GM21360 (cell line): Measurements from ENCODE around the gene RIN3.
"Not testable (repeated sequence)": the region's sequence is repeated elsewhere in the genome, so short reads cannot be mapped to it uniquely, and the experiment has no call there.

Experiments
- ATAC-seq: cut with Tn5 transposase; IDR thresholded peaks from one replicate; pipeline ENCODE4 v1.9.1; 2021; ENCODE audit warnings: mild to moderate bottlenecking, moderate library complexity; ENCODE audit not compliant: unreplicated experiment

The RIN3 gene

DNA sequence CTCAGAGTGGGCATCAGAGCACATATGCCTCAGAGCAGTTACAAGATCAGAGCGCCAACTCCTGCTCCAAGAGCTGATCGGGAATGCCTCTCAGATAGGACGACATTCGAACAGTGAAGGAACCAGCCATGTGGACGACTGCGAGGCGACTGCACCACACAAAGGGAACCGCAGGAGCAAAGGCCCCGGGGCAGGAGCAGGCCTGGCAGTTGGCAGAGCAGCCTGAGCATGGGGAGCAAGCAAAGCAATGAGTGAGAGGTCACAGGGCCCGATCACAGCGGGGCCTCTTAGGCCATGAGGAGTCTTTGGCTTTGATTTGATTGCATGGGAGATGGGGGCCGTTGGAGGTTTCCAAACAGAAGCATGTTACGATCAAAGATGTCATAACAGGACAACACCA, 144.6 kb downstream of the RIN3 start:
- ATAC-seq, result no peak

DNA sequence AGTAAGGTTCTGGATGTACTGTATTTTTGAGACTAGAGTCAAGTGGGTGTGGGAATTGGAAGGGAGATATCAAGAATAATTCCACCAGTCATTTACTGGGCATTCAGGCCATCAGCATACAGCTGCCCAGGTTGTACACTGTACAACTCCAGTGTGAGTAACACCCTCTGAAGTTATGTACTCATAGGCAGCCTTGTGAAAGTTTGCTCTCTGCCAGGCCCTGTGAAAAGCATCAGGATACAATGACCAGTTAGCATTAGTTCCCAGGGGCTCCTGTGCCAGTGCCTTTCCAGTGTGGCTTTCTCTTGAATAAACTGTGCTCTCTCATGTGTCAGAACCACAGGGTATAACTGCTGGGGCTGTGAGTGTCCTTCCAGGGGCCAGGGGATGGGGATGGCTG, 145.1 kb downstream of the RIN3 start:
- ATAC-seq, result no peak

DNA sequence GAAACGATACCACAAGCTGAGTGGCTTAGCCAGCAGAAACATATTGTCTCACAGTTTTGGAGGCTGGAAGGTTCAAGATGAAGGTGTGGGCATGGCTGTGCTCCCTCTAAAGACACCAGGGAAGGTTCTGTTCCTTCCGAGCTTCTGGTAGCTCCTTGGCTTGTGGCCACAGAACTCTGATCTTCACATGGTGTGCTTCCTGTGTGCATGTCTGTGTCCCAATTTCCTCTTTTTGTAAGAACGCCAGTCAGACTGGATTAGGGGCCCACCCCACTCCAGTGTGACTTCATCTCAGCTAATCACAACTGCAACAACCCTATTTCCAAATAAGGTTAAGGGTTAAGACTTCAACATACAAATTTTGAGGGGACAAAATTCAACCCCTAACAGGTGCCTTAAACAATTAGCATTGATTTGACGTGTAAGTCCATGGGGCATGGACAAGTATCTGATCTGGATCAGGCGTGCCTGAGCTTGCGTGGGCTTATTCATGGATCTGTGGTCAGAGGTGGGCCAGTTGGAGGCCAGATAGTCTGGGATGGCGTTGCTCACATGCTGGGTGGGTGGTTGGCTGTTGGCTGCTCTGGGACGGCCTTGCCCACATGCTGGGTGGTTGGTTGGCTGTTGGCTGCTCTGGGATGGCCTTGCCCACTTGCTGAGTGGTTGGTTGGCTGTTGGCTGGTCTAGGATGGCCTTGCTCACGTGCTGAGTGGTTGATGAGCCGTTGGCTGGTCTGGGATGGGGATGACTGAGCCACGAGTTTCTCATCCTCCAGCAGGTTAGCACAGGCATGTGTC, 146.4 kb downstream of the RIN3 start:
- ATAC-seq, result no peak

DNA sequence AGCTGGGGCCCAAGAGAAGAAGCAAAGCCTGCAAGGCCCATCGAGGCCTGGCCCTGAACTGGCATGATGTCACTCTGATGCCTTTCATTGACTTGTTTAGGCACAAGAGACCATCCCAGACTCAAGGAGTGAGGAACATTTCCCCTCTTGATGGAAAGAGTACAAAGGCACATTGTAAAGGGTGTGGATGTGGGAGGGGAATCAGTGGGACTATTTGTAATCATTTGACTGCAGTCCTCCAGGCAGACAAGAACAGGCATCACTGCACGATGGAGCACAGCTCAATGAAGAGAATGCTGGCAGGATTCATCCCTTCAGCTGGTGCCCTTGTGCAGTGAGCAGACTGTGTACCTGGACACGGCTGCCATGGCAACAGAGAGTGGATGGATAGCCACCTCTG, 147.0 kb downstream of the RIN3 start:
- ATAC-seq, result no peak

DNA sequence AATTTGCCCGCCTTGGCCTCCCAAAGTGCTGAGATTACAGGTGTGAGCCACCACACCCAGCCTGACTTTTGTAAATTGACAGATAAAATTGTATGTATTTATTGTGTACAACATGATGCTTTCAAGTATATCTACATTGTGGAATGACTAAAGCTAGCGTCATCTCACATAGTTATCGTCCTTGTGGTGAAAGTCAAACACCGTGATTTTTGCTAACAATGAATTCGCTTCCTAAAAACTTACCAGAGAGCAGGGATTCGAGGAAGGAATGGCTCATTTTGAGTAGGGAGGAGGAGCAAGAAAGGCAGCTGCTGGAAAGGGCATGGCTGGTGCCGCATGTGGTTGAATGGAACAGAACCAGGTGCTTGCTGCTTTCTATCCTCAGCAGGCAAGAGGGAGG, 149.5 kb downstream of the RIN3 start:
- no peak for ATAC-seq

DNA sequence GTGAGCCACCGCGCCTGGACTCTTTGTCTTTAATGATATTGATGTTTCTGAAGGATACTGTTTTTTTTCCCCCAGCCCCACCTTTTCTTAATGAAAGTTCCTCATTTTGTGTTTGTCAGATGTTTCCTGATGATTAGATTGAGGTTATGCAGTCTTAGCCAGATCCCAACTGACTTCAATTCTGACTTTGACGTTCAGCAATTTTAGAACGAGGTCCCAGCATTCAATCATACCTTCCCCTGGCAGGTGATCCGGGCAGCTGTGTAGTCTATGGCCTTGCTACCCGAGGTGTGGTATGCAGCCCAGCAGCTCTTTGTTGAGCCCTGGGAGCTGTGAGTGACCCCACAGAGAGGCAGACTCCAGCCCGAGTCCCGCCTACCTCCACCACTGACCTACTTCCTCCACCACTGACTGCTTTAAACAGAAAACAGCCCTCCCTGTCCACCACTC, 152.1 kb downstream of the RIN3 start:
- no peak for ATAC-seq

DNA sequence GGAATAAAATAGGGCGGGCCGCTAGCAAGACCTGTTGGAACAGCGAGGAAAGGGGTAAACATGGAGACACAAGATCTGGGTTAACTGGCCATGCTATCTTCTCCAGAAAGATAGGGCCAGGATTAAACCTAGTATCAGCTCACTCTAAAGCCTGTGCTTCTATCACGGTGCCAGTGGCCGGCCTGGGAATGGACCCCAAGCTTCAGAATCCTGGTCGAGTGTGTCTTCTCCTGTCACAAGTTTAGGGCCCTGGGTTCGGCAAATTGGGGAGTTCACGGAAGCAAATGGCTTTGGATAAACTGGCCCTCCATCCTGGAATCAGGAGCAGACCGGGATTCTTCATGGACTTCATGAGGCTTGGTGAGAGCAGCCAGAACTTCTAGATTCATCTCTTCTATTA, 152.7 kb downstream of the RIN3 start:
- ATAC-seq, result no peak

DNA sequence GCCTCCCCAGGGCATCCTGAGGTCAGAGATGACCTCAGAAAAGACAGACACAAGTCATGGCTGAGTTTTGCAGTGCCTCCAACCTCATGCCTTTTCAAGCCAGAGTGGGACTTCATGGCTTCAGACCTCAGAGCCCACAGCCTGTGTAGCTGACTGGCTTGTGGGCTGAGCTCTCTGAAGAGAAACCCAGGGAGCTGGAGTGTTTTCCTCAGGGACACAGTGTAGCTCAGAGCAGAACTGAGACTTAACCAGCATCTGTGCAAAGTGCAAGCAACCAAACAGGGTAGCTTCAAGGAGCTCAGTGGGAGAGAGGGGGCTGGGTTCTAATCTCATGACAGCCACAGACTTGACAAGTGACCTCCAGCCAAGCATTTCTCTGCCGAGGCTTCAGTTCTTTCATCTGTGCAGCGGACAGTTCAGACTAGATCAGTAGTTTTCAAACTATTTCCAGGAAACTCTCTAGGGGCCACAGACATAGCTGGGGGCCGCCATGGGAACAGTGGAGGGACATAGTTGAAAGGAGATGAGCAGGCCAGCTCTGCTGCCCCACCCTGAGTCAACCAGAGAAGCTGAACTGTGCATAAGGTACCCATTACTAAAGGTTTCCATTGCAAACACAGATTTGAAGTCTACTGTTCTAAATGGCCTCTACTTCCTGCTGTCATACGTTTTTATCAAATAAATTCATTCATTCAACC, 154.8 kb downstream of the RIN3 start:
- no peak for ATAC-seq

DNA sequence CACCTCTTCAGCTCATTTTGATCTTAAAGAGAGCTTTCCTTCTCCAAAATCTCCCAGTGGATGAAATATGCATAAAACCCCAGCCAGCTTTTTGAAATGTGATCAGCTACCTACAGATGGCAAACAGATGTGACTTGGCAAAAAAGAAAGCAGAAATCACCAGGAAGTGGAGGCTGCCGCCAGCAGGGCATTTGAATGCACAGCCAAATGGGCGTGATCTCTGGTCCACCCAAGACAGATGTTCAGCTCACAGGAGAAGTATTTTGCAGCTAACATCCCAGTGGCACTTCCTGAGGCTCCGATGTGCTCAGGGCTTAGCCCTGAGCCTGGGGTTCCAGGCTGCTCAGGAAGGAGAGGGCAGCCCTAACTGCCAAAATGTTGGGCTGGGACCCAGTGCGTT, 156.6 kb downstream of the RIN3 start:
- ATAC-seq, result no peak

DNA sequence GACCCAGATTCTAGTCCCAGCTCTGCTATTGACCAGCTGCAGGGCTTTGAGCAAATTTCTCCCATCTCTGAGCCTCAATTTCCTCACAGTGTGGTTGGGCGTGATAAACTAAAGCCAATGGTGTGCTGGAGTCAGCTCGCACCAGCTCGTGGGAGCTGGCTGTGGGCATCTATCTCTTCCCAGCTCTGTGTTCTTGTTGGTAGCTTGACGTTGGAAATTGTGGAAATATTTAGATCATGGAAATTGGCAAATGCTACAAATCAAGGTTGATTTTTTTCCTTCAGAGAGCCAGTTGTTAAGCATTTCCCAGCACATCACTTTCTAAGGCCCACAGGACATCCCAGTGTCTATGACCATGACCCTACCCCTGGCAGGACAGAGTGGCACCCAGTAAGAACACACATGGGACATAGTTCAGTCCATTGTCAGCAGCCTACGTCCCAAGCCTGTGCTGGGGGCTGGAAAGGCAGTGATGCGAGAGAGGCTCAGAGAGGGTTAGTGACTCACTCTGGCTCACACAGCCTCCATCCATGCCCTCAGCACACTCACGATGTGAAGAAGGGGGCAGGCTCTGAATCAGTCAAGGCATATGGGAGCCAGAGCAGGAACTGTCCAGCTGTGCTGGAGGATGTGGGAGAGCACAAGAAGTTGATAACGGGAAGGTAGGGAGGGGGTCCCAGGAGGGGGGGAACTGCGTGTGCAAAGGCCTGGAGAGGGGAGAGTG, 157.2 kb downstream of the RIN3 start:
- no peak for ATAC-seq

DNA sequence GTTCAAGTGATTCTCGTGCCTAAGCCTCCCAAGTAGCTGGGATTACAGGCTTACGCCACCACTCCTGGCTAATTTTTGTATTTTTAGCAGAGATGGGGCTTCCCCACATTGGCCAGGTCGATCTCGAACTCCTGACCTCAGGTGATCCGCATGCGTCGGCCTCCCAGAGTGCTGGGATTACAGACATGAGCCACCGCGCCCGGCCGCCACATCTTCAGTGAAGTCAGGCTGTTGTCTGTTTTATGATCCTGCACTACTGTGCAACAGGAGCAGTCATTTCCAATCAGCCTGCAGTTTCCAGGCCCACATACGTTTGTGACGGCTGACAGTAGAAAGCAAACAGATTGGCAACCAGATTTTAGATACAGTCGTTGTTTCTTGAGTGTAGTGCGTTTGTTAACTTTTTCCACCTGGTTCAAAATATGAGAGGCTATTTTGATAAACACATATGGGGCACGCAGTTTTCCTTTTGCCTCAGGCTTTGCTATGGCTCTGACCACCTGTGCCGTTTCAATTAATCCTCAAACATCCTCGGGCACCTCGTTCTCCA, 160.1 kb downstream of the RIN3 start:
- no peak for ATAC-seq

DNA sequence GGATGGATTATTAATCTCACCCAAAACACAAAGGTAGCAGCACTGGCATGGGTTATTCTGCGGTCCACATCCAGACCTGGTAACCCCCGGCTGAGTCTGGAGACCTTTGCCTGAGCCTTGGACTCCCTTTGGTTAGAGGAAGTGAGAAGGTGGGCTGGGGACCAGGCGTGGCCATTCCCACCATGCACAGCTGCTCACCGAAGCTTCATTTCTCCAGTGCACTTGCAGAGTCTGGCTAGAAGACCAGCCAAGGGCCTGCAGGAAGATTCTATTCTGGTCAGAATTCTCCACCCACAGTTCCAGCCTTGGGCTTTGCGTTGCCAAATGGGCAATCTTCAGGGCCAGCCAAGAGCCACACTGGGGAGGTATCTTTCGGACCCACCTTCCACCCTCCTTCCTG, 161.8 kb downstream of the RIN3 start:
- ATAC-seq, result no peak

DNA sequence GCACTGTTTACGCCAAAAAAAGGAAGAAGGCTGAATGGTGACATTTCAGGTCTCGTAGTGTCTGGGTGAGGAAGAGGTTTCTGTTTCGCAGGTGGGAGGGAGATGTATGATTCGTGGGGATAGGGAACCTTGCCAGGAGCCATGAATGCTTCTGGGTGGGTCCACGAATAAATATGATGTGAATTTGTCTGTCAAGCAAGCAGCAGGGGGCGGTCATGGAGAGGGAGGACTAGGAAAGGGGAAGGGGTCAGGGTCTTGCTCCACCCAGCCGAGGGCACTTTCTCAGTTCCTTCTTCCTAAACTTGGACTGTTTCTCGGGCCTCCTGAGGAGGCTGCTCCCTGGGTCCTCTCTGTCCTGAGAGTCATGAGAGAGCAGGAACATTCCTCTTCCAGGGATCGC, 162.4 kb downstream of the RIN3 start:
- no peak for ATAC-seq

DNA sequence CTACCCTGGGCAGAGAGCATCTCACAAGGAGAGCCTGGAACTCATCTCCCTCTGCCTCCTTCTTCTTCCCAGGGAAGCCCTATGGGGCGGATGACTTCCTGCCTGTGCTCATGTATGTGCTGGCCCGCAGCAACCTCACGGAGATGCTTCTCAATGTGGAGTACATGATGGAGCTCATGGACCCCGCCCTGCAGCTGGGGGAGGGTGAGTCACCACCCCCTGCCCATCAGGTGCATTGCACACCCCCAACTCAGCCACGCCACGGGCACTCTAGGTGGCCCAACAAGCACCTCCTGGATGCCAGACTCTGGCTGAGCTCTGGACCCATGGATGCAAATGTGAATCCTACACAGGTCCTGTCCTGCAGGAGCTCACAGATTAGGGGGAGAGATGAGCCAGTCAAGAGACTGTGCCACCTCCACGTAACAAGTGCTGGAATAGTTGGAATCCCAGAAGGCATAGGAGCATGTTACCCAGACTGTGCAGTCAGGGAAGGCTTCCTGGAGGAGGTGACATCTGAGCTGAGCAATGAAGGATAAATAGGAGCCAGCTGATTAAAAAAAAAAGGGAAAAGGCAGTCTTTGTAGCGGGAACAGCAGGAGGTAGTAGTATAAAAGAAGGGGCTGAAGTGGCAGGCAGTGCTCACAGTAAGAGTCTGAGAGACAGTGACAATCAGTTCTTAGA, 163.0 kb downstream of the RIN3 start:
- ATAC-seq, result no peak

DNA sequence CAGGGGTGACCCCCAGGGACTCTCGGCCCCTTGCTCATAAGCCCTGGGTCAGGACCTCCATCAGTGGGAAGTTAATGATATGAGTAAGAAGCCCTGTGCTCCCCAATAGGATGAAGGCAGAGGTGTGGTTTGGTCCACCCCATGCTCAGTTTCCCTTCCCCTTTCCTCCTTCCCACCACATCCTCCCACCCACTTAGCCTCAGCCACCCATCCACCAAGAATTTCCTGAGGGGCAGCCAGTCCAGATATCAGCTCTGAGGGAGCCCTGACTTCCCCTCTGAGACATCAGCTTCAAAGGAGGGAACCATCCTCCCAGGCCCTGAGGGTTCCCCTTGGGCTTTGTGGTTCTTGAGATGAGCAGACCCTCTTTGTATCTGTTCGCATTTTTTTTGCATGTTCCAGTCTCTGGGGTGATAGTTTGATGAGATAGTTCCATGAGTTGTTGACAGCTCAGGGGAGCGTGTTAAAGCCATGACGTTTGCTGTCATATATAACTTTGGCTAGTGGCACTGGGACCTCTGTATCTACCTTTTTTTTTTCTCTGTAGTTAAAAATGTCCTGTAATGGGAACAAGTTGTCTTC, 163.6 kb downstream of the RIN3 start:
- peak; percentile 77 for ATAC-seq

DNA sequence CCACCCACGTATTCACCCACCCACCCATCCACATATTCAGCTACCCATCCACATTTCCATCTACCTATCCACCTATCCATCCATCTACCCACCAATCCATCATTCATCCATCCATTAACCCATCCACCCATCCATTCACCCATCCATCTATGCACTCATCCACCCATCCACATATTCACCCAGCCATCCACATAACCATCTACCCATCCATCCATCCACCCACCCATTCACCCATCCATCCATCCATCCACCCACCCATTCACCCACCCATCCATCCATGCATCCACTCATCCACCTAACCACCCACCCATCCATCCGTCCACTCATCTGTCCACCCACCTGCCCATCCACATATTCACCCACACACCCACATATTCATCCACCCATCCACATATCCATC, 164.4 kb downstream of the RIN3 start:
- ATAC-seq, result no peak

DNA sequence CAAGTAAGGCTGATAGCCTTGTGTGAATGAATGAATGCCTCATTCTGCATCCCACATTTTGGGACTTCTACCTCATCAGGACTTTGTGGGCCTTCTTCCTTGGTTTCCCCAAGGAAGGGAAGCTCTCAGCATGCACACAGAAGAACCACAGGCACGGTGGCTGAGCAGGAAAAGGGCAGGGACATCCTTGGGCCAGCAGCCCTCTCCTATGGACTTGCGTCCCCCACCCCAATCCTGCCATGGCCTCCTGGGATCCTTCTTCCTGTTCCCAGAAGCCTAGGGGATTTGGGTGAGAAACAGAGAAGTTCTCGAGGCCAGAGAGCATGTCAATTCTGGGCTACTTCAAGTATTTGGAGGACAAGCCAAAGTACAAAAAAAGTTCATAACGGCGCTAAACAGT, 165.2 kb downstream of the RIN3 start:
- no peak for ATAC-seq

DNA sequence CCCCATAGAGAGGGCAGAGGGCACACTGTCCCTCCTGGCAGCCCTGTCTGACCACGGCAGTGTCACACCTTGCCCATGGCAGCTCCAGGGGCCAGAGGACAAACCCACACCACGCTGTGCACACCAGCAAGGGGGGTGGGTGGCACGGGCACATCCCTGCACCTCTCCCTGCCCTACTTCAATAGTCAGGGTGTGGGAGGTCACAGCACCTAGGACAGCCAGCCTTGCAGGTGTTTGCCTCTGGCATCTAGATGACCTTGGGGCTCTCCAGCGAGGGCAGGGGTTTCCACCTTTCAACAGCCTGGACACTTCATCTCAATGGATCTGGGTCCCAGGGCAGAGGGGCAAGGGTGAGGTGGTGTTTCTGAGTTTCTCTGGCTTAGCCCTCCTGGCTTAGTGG, 165.7 kb downstream of the RIN3 start:
- ATAC-seq, result no peak

DNA sequence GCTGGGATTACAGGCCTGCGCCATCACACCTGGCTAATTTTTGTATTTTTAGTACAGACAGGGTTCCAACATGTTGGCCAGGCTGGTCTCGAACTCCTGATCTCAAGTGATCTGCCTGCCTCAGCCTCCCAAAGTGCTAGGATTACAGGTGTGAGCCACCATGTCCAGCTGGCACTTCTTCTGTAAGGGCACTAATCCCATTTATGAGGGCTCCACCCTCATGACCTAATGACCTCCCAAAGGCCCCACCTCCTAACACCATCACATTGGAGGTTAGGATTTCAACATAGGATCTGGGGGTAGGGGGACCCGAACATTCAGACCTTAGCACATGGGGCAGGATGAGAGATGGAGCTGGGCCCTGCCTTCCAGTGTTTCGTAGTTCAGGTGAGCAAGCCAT, 166.7 kb downstream of the RIN3 start:
- ATAC-seq, result not testable (repeated sequence)

DNA sequence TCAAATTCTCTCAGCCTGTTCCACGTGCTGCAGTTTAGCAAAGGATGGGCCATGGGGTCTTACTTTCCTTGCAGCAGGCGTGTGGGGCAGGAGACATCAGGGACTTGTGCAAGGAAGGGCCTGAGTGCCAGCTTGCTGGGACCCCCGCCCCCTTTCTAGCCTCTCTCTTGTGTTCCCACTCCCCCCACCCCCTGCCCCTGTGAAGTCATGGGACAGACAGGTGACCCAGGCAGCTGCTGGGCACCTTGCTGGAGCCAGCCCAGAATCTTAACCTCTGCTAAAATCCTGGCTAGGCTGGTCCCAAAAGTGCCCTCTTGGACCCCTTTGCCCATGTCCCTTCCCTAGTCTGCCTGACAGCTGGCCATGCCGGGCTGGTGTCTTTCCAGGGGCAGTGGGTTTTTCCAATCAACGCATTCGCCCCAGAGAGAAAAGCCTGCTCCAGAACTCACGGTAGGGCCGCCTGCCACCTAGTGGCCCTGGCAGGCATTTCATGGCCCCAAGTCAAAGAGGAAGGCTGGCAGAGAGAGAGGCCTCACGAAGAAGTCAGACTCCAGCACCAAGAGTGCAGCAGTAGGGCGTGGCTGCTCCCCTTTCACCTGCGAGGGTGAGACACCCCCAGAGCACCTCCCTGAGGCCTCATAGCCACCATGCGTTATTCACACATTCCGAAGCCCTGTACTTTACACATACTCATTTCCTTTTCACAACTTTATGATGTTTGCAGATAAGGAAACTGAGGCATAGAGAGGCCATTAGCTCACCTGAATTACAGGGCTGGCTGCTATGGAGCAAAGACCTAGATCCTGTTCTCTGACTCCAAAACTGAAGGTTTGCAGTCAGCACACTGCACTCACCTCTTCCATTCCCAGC, 167.4 kb downstream of the RIN3 start:
- ATAC-seq, result no peak
